CD4-positive, alpha-beta T cell treated with Interleukin-15 for 4 hours (primary cell): Measurements from ENCODE around the gene SP2.

Source experiments
- DNase-seq: peaks from one replicate; pipeline ENCODE4 v3.0.0-alpha.2; 2020; ENCODE audit warnings: low spot score

SP2 gene

GRCh38 chr17:47871048-47871447 lies 25.0 kb upstream of the SP2 start:
- no peak for DNase-seq

- no peak for DNase-seq
These were observed 23.9 kb upstream of the SP2 start for GRCh38 chr17:47872019-47872650.

- DNase-seq: no peak
These were observed 23.3 kb upstream of the SP2 start for GRCh38 chr17:47872651-47873161.

- no peak for DNase-seq
These were observed 22.6 kb upstream of the SP2 start for GRCh38 chr17:47873200-47874090.

- DNase-seq: no peak
These were observed 20.7 kb upstream of the SP2 start for GRCh38 chr17:47875011-47875985.

- no peak for DNase-seq
These were observed 18.5 kb upstream of the SP2 start for GRCh38 chr17:47877368-47878034.

GRCh38 chr17:47878203-47879027 lies 17.6 kb upstream of the SP2 start:
- no peak for DNase-seq

- no peak for DNase-seq
These were observed 16.9 kb upstream of the SP2 start for GRCh38 chr17:47879028-47879585.

GRCh38 chr17:47879776-47880454 lies 16.1 kb upstream of the SP2 start:
- no peak for DNase-seq

GRCh38 chr17:47882247-47882646 lies 13.8 kb upstream of the SP2 start:
- no peak for DNase-seq

- DNase-seq: no peak
These were observed 13.1 kb upstream of the SP2 start for GRCh38 chr17:47882695-47883588.

GRCh38 chr17:47883589-47884426 lies 12.2 kb upstream of the SP2 start:
- no peak for DNase-seq

- DNase-seq: no peak
These were observed 11.7 kb upstream of the SP2 start for GRCh38 chr17:47884427-47884740.

- no peak for DNase-seq
These were observed 10.9 kb upstream of the SP2 start for GRCh38 chr17:47884905-47885730.

GRCh38 chr17:47888293-47888692 lies 7.7 kb upstream of the SP2 start:
- no peak for DNase-seq

GRCh38 chr17:47889734-47890529 lies 6.1 kb upstream of the SP2 start:
- peak; percentile 91 for DNase-seq
